ENCODE data around the gene SPRY4.

DNA sequence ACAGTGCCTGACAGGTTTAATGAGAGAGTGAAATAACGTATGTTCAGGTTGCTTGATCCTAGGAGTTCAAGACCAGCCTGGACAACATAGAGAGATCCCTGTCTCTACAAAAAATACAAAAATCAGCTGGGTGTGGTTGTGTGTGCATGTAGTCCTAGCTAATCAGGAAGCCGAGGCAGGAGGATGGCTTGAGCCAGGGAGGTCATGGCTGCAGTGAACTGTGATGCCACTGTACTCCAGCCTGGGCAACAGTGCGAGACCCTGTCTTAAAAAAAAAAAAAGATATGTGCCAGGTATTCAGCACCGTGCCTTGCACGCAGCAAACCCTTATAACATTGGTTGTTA is 38.8 kb upstream of the SPRY4 start:
- TF ChIP-seq, protein P1, sequence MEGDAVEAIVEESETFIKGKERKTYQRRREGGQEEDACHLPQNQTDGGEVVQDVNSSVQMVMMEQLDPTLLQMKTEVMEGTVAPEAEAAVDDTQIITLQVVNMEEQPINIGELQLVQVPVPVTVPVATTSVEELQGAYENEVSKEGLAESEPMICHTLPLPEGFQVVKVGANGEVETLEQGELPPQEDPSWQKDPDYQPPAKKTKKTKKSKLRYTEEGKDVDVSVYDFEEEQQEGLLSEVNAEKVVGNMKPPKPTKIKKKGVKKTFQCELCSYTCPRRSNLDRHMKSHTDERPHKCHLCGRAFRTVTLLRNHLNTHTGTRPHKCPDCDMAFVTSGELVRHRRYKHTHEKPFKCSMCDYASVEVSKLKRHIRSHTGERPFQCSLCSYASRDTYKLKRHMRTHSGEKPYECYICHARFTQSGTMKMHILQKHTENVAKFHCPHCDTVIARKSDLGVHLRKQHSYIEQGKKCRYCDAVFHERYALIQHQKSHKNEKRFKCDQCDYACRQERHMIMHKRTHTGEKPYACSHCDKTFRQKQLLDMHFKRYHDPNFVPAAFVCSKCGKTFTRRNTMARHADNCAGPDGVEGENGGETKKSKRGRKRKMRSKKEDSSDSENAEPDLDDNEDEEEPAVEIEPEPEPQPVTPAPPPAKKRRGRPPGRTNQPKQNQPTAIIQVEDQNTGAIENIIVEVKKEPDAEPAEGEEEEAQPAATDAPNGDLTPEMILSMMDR (IDR thresholded peaks at IDR 0.05 in 8 of 11, conservative IDR thresholded peaks at IDR 0.05 in 3 of 11), result no peak
- no peak for TF ChIP-seq POLR2A (IDR thresholded peaks at IDR 0.05)
- TF ChIP-seq POLR2AphosphoS5 (IDR thresholded peaks at IDR 0.05), result no peak
